ENCODE data around the gene KRTAP9-7. TPM values are rescaled to one million over a fixed set of nuclear protein-coding genes. Genes with fewer than 3 reads are reported as not detected.
"Not testable (repeated sequence)": the region's sequence is repeated elsewhere in the genome, so short reads cannot be mapped to it uniquely, and the experiment has no call there.

Gene KRTAP9-7
- total and polyA plus RNA-seq, 2 donors (not counting 1 experiment from before 2014, with no cell fraction given): not detected

DNA sequence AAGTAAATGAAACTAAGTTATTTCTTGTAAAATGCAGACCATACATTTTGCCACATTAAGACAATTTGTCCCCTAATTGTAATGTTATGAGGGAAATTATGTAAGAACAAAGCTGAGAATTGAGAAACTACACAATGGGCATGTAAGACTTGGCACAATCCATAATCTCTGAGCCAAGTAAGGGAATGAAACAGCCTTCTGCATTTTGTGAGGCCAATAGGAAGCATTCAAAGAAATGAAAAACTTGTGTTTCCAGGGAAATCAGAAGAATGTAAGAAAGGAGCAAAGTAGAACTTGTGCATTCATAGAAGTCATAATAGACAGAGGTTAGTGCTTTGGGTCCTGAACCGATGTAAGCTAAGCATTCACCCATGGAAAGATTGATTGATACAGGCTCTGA, 24.2 kb upstream of the KRTAP9-7 start:
- POLR2A ChIA-PET: no interaction called here
- intact Hi-C loops (cut with micrococcal nuclease): no loop called here

DNA sequence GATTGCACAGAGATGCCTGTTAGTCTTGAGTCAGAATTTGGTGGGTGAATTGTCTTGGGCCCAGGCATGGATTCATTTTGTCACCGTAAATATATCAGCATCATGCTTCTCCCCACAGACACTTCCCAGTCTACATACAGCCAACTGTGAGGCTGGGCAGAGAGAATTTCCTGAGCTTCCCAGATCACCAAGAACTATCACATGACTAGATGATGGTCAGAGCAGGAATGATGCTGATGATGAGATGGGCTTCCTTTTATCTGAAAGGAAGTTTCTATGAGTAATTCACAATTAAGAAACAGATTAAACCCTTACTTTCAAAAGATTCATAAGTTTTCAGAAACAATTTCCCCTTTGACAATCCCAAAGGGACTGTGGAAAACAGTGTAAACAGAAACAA, 20.6 kb upstream of the KRTAP9-7 start:
- intact Hi-C loops (cut with micrococcal nuclease): no loop called here
- H3K27ac Mint-ChIP-seq: no peak overlapping the region
- H3K27me3 Mint-ChIP-seq: peaks cover 63% of the 10 kb centered on the region
- no peak overlapping the region for H2AFZ ChIP-seq (ENCODE audit: insufficient read depth, low read depth, low read length, poor library complexity, severe bottlenecking)
- POLR2A ChIA-PET: no interaction called here
- peaks cover 0 to 10% (median 3%) of the 10 kb centered on the region in 4 experiments for H3K27me3 ChIP-seq (replicated peaks in 1 of 4; ENCODE audit: control extremely low read depth in 1 of 4, control insufficient read depth in 3 of 4, insufficient read depth in 4 of 4, low read length in 3 of 4)
- H3K27ac ChIP-seq (ENCODE audit: low read length in 2 of 2): no peak overlapping the region
- no CpG with 5 or more reads among the region's 1 CpG for WGBS (ENCODE audit: insufficient coverage)
- H3K9me3 ChIP-seq (ENCODE audit: control extremely low read depth in 1 of 3, control insufficient read depth in 2 of 3, insufficient read depth in 1 of 3, low read length in 2 of 3): no peaks in the 10 kb centered on the region
- H3K4me2 ChIP-seq (replicated peaks; ENCODE audit: low read depth, low read length, poor library complexity, severe bottlenecking): no peak overlapping the region
- no peak overlapping the region for H3K4me3 Mint-ChIP-seq
- H3K9me3 Mint-ChIP-seq (ENCODE audit: insufficient read depth): no peaks in the 10 kb centered on the region
- H4K20me1 ChIP-seq (ENCODE audit: control insufficient read depth, insufficient read depth, low read length, poor library complexity, severe bottlenecking): no peaks in the 10 kb centered on the region
- H3K4me1 ChIP-seq (ENCODE audit: control insufficient read depth in 2 of 2, insufficient read depth in 2 of 2, low read length in 2 of 2): no peaks in the 10 kb centered on the region
- no peaks in the 10 kb centered on the region for H3K4me1 Mint-ChIP-seq
- CTCF ChIA-PET: no interaction called here
- DNase-seq: no peak
- no peaks in the 10 kb centered on the region for H3K36me3 ChIP-seq (replicated peaks in 1 of 2; ENCODE audit: control extremely low read depth in 1 of 2, control insufficient read depth in 1 of 2, extremely low read depth in 1 of 2, insufficient read depth in 2 of 2, low read length in 1 of 2)
- ATAC-seq (ENCODE audit: low read depth): no peak
- TF ChIP-seq, protein P1, sequence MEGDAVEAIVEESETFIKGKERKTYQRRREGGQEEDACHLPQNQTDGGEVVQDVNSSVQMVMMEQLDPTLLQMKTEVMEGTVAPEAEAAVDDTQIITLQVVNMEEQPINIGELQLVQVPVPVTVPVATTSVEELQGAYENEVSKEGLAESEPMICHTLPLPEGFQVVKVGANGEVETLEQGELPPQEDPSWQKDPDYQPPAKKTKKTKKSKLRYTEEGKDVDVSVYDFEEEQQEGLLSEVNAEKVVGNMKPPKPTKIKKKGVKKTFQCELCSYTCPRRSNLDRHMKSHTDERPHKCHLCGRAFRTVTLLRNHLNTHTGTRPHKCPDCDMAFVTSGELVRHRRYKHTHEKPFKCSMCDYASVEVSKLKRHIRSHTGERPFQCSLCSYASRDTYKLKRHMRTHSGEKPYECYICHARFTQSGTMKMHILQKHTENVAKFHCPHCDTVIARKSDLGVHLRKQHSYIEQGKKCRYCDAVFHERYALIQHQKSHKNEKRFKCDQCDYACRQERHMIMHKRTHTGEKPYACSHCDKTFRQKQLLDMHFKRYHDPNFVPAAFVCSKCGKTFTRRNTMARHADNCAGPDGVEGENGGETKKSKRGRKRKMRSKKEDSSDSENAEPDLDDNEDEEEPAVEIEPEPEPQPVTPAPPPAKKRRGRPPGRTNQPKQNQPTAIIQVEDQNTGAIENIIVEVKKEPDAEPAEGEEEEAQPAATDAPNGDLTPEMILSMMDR (IDR thresholded peaks at IDR 0.05): no peak
- TF ChIP-seq EZH2 (IDR thresholded peaks at IDR 0.05; ENCODE audit: borderline replicate concordance, insufficient read depth, low read depth, low read length, poor library complexity, severe bottlenecking): no peak
- no peak overlapping the region for H3K4me3 ChIP-seq (ENCODE audit: control extremely low read depth in 1 of 5, extremely low read depth in 1 of 5, insufficient read depth in 1 of 5, low read depth in 2 of 5, low read length in 4 of 5)
- no peak overlapping the region for H3K9ac ChIP-seq (ENCODE audit: low read length)
- no peaks in the 10 kb centered on the region for H3K79me2 ChIP-seq (ENCODE audit: control insufficient read depth, insufficient read depth, low read length)

More for the DNA sequence above, 24.2 kb upstream of the KRTAP9-7 start:
- H3K4me2 ChIP-seq (replicated peaks; ENCODE audit: low read depth, low read length, poor library complexity, severe bottlenecking): no peak overlapping the region
- no peak for TF ChIP-seq EZH2 (IDR thresholded peaks at IDR 0.05; ENCODE audit: borderline replicate concordance, insufficient read depth, low read depth, low read length, poor library complexity, severe bottlenecking)
- TF ChIP-seq, protein P1 (IDR thresholded peaks at IDR 0.05): no peak
- H3K79me2 ChIP-seq (ENCODE audit: control insufficient read depth, insufficient read depth, low read length): no peaks in the 10 kb centered on the region
- CTCF ChIA-PET: no interaction called here
- H3K4me3 ChIP-seq (ENCODE audit: control extremely low read depth in 1 of 5, extremely low read depth in 1 of 5, insufficient read depth in 1 of 5, low read depth in 2 of 5, low read length in 4 of 5): no peak overlapping the region
- ATAC-seq (ENCODE audit: low read depth) (no peak), DNase-seq (peak; percentile 0)
- H3K27me3 ChIP-seq (replicated peaks in 1 of 4; ENCODE audit: control extremely low read depth in 1 of 4, control insufficient read depth in 3 of 4, insufficient read depth in 4 of 4, low read length in 3 of 4): peaks cover 0 to 2% (median under 1%) of the 10 kb centered on the region in 4 experiments
- Mint-ChIP-seq H3K4me3 (no peak overlapping the region), H3K27ac (no peak overlapping the region), H3K27me3 (peaks cover 36% of the 10 kb centered on the region), H3K9me3 (ENCODE audit: insufficient read depth) (no peaks in the 10 kb centered on the region), H3K4me1 (peaks cover 2% of the 10 kb centered on the region)
- H3K9ac ChIP-seq (ENCODE audit: low read length): no peak overlapping the region
- no peak overlapping the region for H2AFZ ChIP-seq (ENCODE audit: insufficient read depth, low read depth, low read length, poor library complexity, severe bottlenecking)
- no peaks in the 10 kb centered on the region for H4K20me1 ChIP-seq (ENCODE audit: control insufficient read depth, insufficient read depth, low read length, poor library complexity, severe bottlenecking)
- no peaks in the 10 kb centered on the region for H3K36me3 ChIP-seq (replicated peaks in 1 of 2; ENCODE audit: control extremely low read depth in 1 of 2, control insufficient read depth in 1 of 2, extremely low read depth in 1 of 2, insufficient read depth in 2 of 2, low read length in 1 of 2)
- 100% methylated on average over 1 of the region's 1 CpG for WGBS (ENCODE audit: insufficient coverage)
- no peak overlapping the region for H3K27ac ChIP-seq (ENCODE audit: low read length in 2 of 2)
- H3K9me3 ChIP-seq (ENCODE audit: control extremely low read depth in 1 of 3, control insufficient read depth in 2 of 3, insufficient read depth in 1 of 3, low read length in 2 of 3): peaks cover 0 to 1% (median 0%) of the 10 kb centered on the region in 3 donors
- H3K4me1 ChIP-seq (ENCODE audit: control insufficient read depth in 2 of 2, insufficient read depth in 2 of 2, low read length in 2 of 2): no peaks in the 10 kb centered on the region

DNA sequence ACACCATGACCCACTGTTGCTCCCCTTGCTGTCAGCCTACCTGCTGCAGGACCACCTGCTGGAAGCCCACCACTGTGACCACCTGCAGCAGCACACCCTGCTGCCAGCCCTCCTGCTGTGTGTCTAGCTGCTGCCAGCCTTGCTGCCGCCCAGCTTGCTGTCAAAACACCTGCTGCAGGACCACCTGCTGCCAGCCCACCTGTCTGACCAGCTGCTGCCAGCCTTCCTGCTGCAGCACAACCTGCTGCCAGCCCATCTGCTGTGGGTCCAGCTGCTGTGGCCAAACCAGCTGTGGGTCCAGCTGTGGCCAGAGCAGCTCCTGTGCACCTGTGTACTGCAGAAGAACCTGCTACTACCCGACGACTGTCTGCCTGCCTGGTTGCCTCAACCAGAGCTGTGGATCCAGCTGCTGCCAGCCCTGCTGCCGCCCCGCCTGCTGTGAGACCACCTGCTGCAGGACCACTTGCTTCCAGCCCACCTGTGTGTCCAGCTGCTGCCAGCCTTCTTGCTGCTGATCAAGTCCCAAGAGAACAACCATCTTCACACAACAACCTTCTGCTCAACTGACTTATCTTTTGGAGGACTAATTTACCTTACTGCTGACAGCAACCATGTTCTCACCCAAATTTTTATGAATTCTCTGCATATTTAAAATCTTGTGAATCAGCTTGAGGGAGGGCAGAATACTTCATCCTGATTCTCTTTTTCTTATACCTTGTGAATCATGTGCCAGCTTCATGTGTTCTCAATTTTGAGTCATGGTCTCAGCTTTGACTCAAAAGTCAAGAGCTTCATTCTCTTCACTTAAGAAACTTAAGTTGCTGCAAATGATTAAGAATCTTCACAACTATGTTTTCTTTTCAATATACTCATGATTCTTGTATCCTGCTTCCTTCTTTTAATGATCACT, 19.9 kb upstream of the KRTAP9-7 start, which contains the start of gene KRTAP9-9:
KRTAP9-9 (plus strand) TSS at position 4 of the 910 bp plus-strand sequence.
- ATAC-seq (ENCODE audit: low read depth); H4K20me1 ChIP-seq (ENCODE audit: control insufficient read depth, insufficient read depth, low read length, poor library complexity, severe bottlenecking); H3K4me3 ChIP-seq (ENCODE audit: control extremely low read depth in 1 of 5, extremely low read depth in 1 of 5, insufficient read depth in 1 of 5, low read depth in 2 of 5, low read length in 4 of 5); H3K4me3 Mint-ChIP-seq; H3K27ac ChIP-seq (ENCODE audit: low read length in 2 of 2); H3K9me3 Mint-ChIP-seq (ENCODE audit: insufficient read depth); H3K79me2 ChIP-seq (ENCODE audit: control insufficient read depth, insufficient read depth, low read length); H3K4me1 ChIP-seq (ENCODE audit: control insufficient read depth in 2 of 2, insufficient read depth in 2 of 2, low read length in 2 of 2); H3K36me3 ChIP-seq (replicated peaks in 1 of 2; ENCODE audit: control extremely low read depth in 1 of 2, control insufficient read depth in 1 of 2, extremely low read depth in 1 of 2, insufficient read depth in 2 of 2, low read length in 1 of 2); H2AFZ ChIP-seq (ENCODE audit: insufficient read depth, low read depth, low read length, poor library complexity, severe bottlenecking); H3K27ac Mint-ChIP-seq; POLR2A ChIA-PET; H3K4me2 ChIP-seq (replicated peaks; ENCODE audit: low read depth, low read length, poor library complexity, severe bottlenecking); H3K4me1 Mint-ChIP-seq; H3K9me3 ChIP-seq (ENCODE audit: control extremely low read depth in 1 of 3, control insufficient read depth in 2 of 3, insufficient read depth in 1 of 3, low read length in 2 of 3); intact Hi-C loops (cut with micrococcal nuclease); H3K9ac ChIP-seq (ENCODE audit: low read length); H3K27me3 ChIP-seq (replicated peaks in 1 of 4; ENCODE audit: control extremely low read depth in 1 of 4, control insufficient read depth in 3 of 4, insufficient read depth in 4 of 4, low read length in 3 of 4); CTCF ChIA-PET: not testable (repeated sequence)
- 72% methylated on average over 5 of the region's 5 CpGs for WGBS (ENCODE audit: insufficient coverage)
- peaks cover 65% of the 10 kb centered on the region for H3K27me3 Mint-ChIP-seq
- DNase-seq: peak; percentile 1
